NB4 (cell line): Measurements from ENCODE around the gene COPE.

ENCODE experiments used
- CTCF ChIP-seq: IDR thresholded peaks from one replicate; pipeline ENCODE4 v1.5.1; 2012; ENCODE audit warnings: low read depth, low read length
- TF ChIP-seq, protein P1 (sequence below): IDR thresholded peaks from 2 replicates; pipeline ENCODE4 v1.6.1; 2011; ENCODE audit warnings: low read depth, low read length

DNA sequence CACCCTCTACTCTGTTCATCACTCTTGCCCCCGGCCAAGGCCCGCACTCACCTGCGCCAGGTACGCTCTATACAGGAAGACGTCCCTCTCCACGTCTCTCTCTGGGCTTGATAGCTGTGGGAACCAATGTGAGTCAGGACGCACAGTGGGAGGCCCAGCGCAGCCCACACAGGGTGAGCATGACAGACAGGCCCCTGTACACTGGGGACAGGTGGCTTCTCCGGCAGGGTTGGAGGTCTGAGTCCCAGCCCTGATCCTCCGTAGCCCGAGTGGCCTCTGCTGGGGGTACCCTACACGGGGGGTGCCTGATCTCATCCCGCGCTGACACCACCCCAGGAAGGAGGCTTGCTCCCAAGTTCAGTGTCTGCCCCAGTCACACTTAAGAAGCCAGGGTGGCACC is 6.3 kb downstream of the COPE start:
- TF ChIP-seq CTCF = no peak
- TF ChIP-seq, protein P1, sequence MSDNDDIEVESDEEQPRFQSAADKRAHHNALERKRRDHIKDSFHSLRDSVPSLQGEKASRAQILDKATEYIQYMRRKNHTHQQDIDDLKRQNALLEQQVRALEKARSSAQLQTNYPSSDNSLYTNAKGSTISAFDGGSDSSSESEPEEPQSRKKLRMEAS = no peak
